Hepatocyte (in vitro differentiated cells): ENCODE data around the gene SLC25A22. TPM values are rescaled to one million over a fixed set of nuclear protein-coding genes. Genes with fewer than 3 reads are reported as not detected.
A peak's percentile ranks its signal among the peaks of the same experiment; 100 is the strongest.

Experiments used
- DNase-seq: peaks from one replicate; pipeline ENCODE4 v3.0.0-alpha.2; 2016; ENCODE audit warnings: low spot score
- H2AFZ ChIP-seq: fragments of 200-600 bp; sonication (generic); 2 replicates; pipeline ENCODE4 v1.6.0; 2016; ENCODE audit warnings: antibody characterized with exemption, mild to moderate bottlenecking
- H3K27ac ChIP-seq: fragments of 200-600 bp; sonication (generic); 2 replicates; pipeline ENCODE4 v1.5.1; 2016; ENCODE audit warnings: mild to moderate bottlenecking
- H3K27me3 ChIP-seq: fragments of 200-600 bp; sonication (generic); 2 replicates; pipeline ENCODE4 v1.6.1; 2016
- H3K36me3 ChIP-seq: fragments of 200-600 bp; sonication (generic); replicated peaks from 2 replicates; pipeline ENCODE4 v1.5.1; 2016; ENCODE audit warnings: low read depth; ENCODE audit not compliant: insufficient read depth
- H3K4me1 ChIP-seq: fragments of 200-600 bp; sonication (generic); 2 replicates; pipeline ENCODE4 v1.5.1; 2016; ENCODE audit warnings: mild to moderate bottlenecking, moderate library complexity; ENCODE audit not compliant: insufficient read depth
- H3K4me2 ChIP-seq: fragments of 200-600 bp; sonication (generic); 2 replicates; pipeline ENCODE4 v1.6.0; 2016
- H3K4me3 ChIP-seq: fragments of 200-600 bp; sonication (generic); 2 replicates; pipeline ENCODE4 v1.5.1; 2016; ENCODE audit warnings: mild to moderate bottlenecking
- H3K79me2 ChIP-seq: fragments of 200-600 bp; sonication (generic); 2 replicates; pipeline ENCODE4 v1.6.0; 2017; ENCODE audit warnings: mild to moderate bottlenecking
- H3K9me2 ChIP-seq: fragments of 200-600 bp; sonication (generic); replicated peaks from 2 replicates; pipeline ENCODE4 v1.6.0; 2017; ENCODE audit warnings: mild to moderate bottlenecking; ENCODE audit not compliant: insufficient read depth
- H3K9me3 ChIP-seq: fragments of 200-600 bp; sonication (generic); 2 replicates; pipeline ENCODE4 v1.5.1; 2016; ENCODE audit warnings: low read depth, mild to moderate bottlenecking
- H4K20me1 ChIP-seq: fragments of 200-600 bp; sonication (generic); 2 replicates; pipeline ENCODE4 v1.6.0; 2016; ENCODE audit warnings: mild to moderate bottlenecking; ENCODE audit not compliant: insufficient read depth, poor library complexity, severe bottlenecking
- CTCF ChIP-seq: fragments of 200-600 bp; sonication (generic); IDR thresholded peaks from 2 replicates; pipeline ENCODE4 v1.5.1; 2016; ENCODE audit warnings: antibody characterized with exemption, mild to moderate bottlenecking; ENCODE audit not compliant: poor library complexity
- EZH2 ChIP-seq: fragments of 200-600 bp; sonication (generic); IDR thresholded peaks from 2 replicates; pipeline ENCODE4 v1.6.1; 2016; ENCODE audit warnings: antibody characterized with exemption, mild to moderate bottlenecking, borderline replicate concordance
- EZH2phosphoT487 ChIP-seq: fragments of 200-600 bp; sonication (generic); IDR thresholded peaks from one replicate; pipeline ENCODE4 v1.6.1; 2018; ENCODE audit warnings: antibody characterized with exemption, mild to moderate bottlenecking, low read depth, moderate library complexity; ENCODE audit not compliant: unreplicated experiment, severe bottlenecking
- WGBS: methylation state at CpG from one replicate; pipeline ENCODE4 v1.1.6; 2016; ENCODE audit warnings: low lambda C conversion rate; ENCODE audit errors: missing lambda C conversion rate; 5-methylcytosine and 5-hydroxymethylcytosine counted together
- polyA plus RNA-seq: library from polyadenylated mRNA; unstranded; fragments of >200 nt; fragmentation: Nextera tagmentation; extraction: Ambion mirVana; gene quantifications from 2 replicates; pipeline ENCODE4 v1.2.1, GENCODE V29; 2016
- total RNA-seq: library from RNA; depleted of rRNA; stranded (reverse); fragments of >200 nt; gene quantifications from 2 replicates; pipeline ENCODE4 v1.2.3, GENCODE V29; 2014

SLC25A22 gene
- total and polyA plus RNA-seq, 2 experiments from 2014 or later = 16.2 to 19.7 TPM

DNA sequence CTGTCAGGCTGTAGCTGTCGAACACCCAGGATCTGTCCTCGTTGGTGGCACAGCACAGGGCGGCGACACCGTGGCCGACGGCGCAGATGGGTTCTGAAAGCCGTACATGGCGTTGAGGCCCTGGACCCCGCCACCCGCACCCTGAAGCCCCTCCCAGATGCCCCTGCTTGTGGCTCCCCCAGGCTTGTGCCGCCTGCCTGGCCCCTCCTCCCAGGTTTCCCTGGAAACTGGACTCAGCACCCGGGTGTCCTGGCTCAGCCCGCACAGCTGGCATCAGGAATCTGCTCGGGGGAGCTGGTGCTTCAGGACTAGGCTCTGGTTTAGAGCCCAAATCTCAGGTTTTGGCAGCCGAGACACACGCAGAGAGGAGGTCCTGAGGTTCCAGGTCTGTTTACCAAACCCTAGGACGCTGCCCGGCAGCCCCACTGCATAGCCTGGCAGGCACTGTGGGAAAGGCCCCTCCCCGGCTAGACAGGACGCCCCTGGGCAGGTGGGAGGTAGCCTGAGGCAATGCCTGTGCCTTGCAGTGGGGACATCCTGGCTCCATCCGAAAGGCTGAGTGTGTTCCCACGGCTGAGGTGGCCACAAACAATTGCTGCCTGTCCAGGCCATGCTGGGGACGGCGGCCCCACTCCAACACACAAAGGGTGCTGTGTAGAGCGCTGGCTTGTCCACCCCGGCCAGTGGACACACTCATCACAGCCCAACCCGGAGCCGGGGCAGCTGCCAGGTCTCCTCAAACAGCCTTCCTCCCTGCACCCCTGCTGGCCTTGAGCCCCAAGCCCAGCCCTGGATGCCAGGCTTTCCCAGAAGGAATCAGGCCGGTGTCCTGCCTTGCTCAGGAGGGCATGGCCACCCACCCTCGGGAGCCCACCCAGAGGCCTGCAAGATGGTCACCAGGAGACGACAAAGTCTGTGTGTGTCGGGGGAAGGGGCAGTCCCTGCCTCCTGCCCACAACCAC lies 25.4 kb downstream of the SLC25A22 start:
- TF ChIP-seq EZH2 (no peak), CTCF (no peak), EZH2phosphoT487 (no peak)
- Histone ChIP-seq H3K4me1 (peaks cover 13% of the 10 kb centered on the region), H3K36me3 (no peaks in the 10 kb centered on the region), H3K27ac (no peak overlapping the region), H3K4me3 (no peak overlapping the region), H3K9me2 (no peaks in the 10 kb centered on the region), H3K79me2 (peaks cover 49% of the 10 kb centered on the region), H2AFZ (no peak overlapping the region), H3K9me3 (no peaks in the 10 kb centered on the region), H4K20me1 (peaks cover 41% of the 10 kb centered on the region), H3K4me2 (no peak overlapping the region), H3K27me3 (no peaks in the 10 kb centered on the region)
- peak; percentile 4 for DNase-seq
- WGBS = 97% methylated on average over 25 of the region's 34 CpGs

DNA sequence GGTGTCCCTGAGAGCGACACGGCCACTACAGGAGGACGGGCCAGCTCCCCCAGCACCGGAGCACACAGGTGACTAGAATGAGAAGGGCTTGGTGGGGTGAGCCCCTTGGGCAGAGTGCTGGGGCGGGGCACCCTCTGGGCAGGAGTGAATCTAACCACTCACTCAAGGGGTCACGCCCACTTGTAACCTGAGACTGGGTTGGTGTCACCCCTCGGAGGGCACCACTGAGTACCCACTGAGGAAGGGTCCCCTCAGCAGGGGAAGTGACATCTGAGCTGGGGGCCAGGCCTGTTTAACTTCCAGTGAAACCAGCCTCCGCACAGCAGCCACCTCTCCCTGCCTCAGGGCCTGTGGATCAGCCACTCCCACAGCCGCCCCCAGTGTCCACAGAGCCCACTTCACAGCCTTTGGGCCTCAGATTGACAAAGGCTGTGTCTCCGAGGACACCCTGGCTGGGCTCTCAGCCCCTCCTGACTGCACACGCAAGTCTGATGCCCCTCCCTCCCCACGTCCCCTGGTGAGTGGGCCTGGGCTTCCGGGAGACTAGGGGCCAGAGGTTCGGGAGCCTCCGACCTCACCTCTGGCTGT lies 26.4 kb downstream of the SLC25A22 start:
- no peaks in the 10 kb centered on the region for H3K36me3 ChIP-seq
- peak; percentile 3 for DNase-seq
- H3K9me2 ChIP-seq = no peaks in the 10 kb centered on the region
- peaks cover 40% of the 10 kb centered on the region for H3K79me2 ChIP-seq
- no peak overlapping the region for H3K27ac ChIP-seq
- 78% methylated on average over 15 of the region's 15 CpGs for WGBS
- no peak overlapping the region for H3K4me2 ChIP-seq
- peaks cover 39% of the 10 kb centered on the region for H4K20me1 ChIP-seq
- no peak for TF ChIP-seq EZH2phosphoT487
- TF ChIP-seq EZH2 = no peak
- no peak for TF ChIP-seq CTCF
- H3K4me1 ChIP-seq = peaks cover 13% of the 10 kb centered on the region
- H3K4me3 ChIP-seq = no peak overlapping the region
- no peaks in the 10 kb centered on the region for H3K9me3 ChIP-seq
- no peak overlapping the region for H2AFZ ChIP-seq
- no peaks in the 10 kb centered on the region for H3K27me3 ChIP-seq

- DNase-seq = peak; percentile 2
- Histone ChIP-seq H3K36me3 (no peaks in the 10 kb centered on the region), H2AFZ (no peak overlapping the region), H3K27me3 (no peaks in the 10 kb centered on the region), H3K4me2 (no peak overlapping the region), H4K20me1 (peaks cover 32% of the 10 kb centered on the region), H3K4me1 (peaks cover 7% of the 10 kb centered on the region), H3K27ac (no peak overlapping the region), H3K9me3 (no peaks in the 10 kb centered on the region), H3K79me2 (peaks cover 33% of the 10 kb centered on the region), H3K9me2 (no peaks in the 10 kb centered on the region), H3K4me3 (no peak overlapping the region)
- WGBS = 96% methylated on average over 28 of the region's 32 CpGs
- no peak for TF ChIP-seq CTCF
- no peak for TF ChIP-seq EZH2phosphoT487
- no peak for TF ChIP-seq EZH2
Measured at GRCh38 chr11:770642-771616, 27.2 kb downstream of the SLC25A22 start.
